HepG2 (cell line): ENCODE measurements around the gene ITGA6. TPM values are rescaled to one million over a fixed set of nuclear protein-coding genes. Genes with fewer than 3 reads are reported as not detected.

ENCODE experiments used
- ATAC-seq: fragments of 200-7000 bp; cut with Tn5 transposase; 3 replicates; pipeline ENCODE4 v1.9.1; 2020; ENCODE audit warnings: mild to moderate bottlenecking, moderate library complexity
- BruUV-seq: library from RNA; stranded (reverse); fragments of 400-500 nt; replicated peaks from 2 replicates; lab custom pipeline; 2021; lab: Mats Ljungman, UMichigan
- CTCF ChIA-PET: fragments of 300-600 bp; formaldehyde crosslinking; extraction: SDS; loops from one replicate; lab custom pipeline; 2021; ENCODE audit warnings: low total read pairs, inconsistent platforms, low intra/inter-chr PET ratio; lab: Yijun Ruan, JAX
- POLR2A ChIA-PET: fragments of 350-600 bp; sonication (Branson Sonifier 250); formaldehyde crosslinking; loops from one replicate; lab custom pipeline; 2020; ENCODE audit warnings: antibody characterized with exemption, inconsistent platforms; lab: Yijun Ruan, JAX
- DNase-seq: peaks from one replicate; pipeline ENCODE4 v3.0.0-alpha.2; 2015; ENCODE audit warnings: low spot score
- FAIRE-seq: peaks from 3 replicates; lab custom pipeline; 2011; peaks lifted over from hg19 to GRCh38; lab: Jason Lieb, UNC
- H2AFZ ChIP-seq: one replicate; pipeline ENCODE4 v1.6.1; 2011; ENCODE audit warnings: low read length, inconsistent platforms
- H3K27ac ChIP-seq: fragments of 300-600 bp; 3 replicates; pipeline ENCODE4 v1.8.0; 2011; ENCODE audit warnings: mixed run types, mild to moderate bottlenecking, mixed read lengths, low read length, inconsistent platforms; ENCODE audit not compliant: insufficient read depth; ENCODE audit errors: extremely low read length
- H3K27me3 ChIP-seq, 2 experiments: fragments of 200-600 bp in 1 of 2; 2 replicates in 1 of 2; 3 replicates in 1 of 2; pipeline versions ENCODE4 v1.6.0 to v1.8.0; 2011; ENCODE audit warnings: low read length in 2 of 2, mild to moderate bottlenecking in 2 of 2, moderate library complexity in 2 of 2, inconsistent platforms in 1 of 2; ENCODE audit not compliant: insufficient read depth in 2 of 2, control insufficient read depth in 1 of 2
- H3K36me3 ChIP-seq, 2 experiments: fragments of 200-600 bp in 1 of 2; replicated peaks in 1 of 2; 2 replicates in 1 of 2; 3 replicates in 1 of 2; pipeline versions ENCODE4 v1.5.1 to v1.8.0; 2011; ENCODE audit warnings: low read length in 2 of 2, inconsistent platforms in 1 of 2; ENCODE audit not compliant: insufficient read depth in 2 of 2, control insufficient read depth in 1 of 2
- H3K4me1 ChIP-seq: 2 replicates; pipeline ENCODE4 v1.5.1; 2012; ENCODE audit warnings: low read length, inconsistent platforms; ENCODE audit not compliant: insufficient read depth
- H3K4me2 ChIP-seq: 2 replicates; pipeline ENCODE4 v1.6.0; 2011; ENCODE audit warnings: low read depth, low read length, inconsistent platforms
- H3K4me3 ChIP-seq, 3 experiments: fragments of 200-600 bp in 1 of 3; sonication (generic), shearing (Covaris generic) in 1 of 3; replicated peaks in 1 of 3; 2 replicates each; pipeline ENCODE4 v1.5.1; 2011 to 2016; ENCODE audit warnings: low read length in 3 of 3, inconsistent platforms in 2 of 3, low read depth in 2 of 3, mild to moderate bottlenecking in 2 of 3, control low read depth in 1 of 3, mixed read lengths in 1 of 3; ENCODE audit not compliant: insufficient read depth in 1 of 3
- H3K79me2 ChIP-seq: one replicate; pipeline ENCODE4 v1.6.1; 2011; ENCODE audit warnings: low read length, inconsistent platforms; ENCODE audit not compliant: insufficient read depth
- H3K9ac ChIP-seq: 2 replicates; pipeline ENCODE4 v1.6.0; 2011; ENCODE audit warnings: mild to moderate bottlenecking, low read depth, low read length, inconsistent platforms; ENCODE audit not compliant: insufficient read depth
- H3K9me3 ChIP-seq: 2 replicates; pipeline ENCODE4 v1.5.1; 2012; ENCODE audit warnings: mild to moderate bottlenecking, low read length
- H4K20me1 ChIP-seq: 2 replicates; pipeline ENCODE4 v1.6.0; 2011; ENCODE audit warnings: inconsistent platforms, mild to moderate bottlenecking, low read length, moderate library complexity; ENCODE audit not compliant: insufficient read depth
- CENPT ChIP-seq: sonication (generic); formaldehyde crosslinking; IDR thresholded peaks from 2 replicates; pipeline ENCODE4 v1.8.0; 2022; ENCODE audit warnings: low read depth, mild to moderate bottlenecking, moderate library complexity, missing genetic modification reagents
- CHD2 ChIP-seq: IDR thresholded peaks from 2 replicates; pipeline ENCODE4 v1.6.1; 2011; ENCODE audit warnings: low read depth, low read length, improper control_type of control experiment
- CSRNP2 ChIP-seq: sonication (generic); formaldehyde crosslinking; conservative IDR thresholded peaks from 2 replicates; pipeline ENCODE4 v1.8.0; 2022; ENCODE audit warnings: low read depth, missing genetic modification reagents
- GMEB2 ChIP-seq: IDR thresholded peaks from 2 replicates; pipeline ENCODE4 v1.6.1; 2016; ENCODE audit warnings: missing biosample characterization, missing genetic modification reagents, low read depth
- HDAC1 ChIP-seq: sonication (generic); formaldehyde crosslinking; IDR thresholded peaks from 2 replicates; pipeline ENCODE4 v1.5.1; 2020; ENCODE audit warnings: mild to moderate bottlenecking, missing genetic modification reagents
- HES4 ChIP-seq: sonication (generic); formaldehyde crosslinking; IDR thresholded peaks from 2 replicates; pipeline ENCODE4 v1.9.0; 2021; ENCODE audit warnings: mild to moderate bottlenecking, missing genetic modification reagents, borderline replicate concordance
- HIVEP1 ChIP-seq: sonication (generic); formaldehyde crosslinking; IDR thresholded peaks from 2 replicates; pipeline ENCODE4 v1.4.0; 2020; ENCODE audit warnings: mild to moderate bottlenecking, missing genetic modification reagents
- KLF6 ChIP-seq: IDR thresholded peaks from 2 replicates; pipeline ENCODE4 v1.8.0; 2016; ENCODE audit warnings: missing biosample characterization, missing genetic modification reagents
- MBNL3 ChIP-seq: fragments of 250-450 bp; sonication (Bioruptor Pico); conservative IDR thresholded peaks from 2 replicates; pipeline ENCODE4 v1.8.0; 2022; ENCODE audit warnings: mild to moderate bottlenecking, inconsistent platforms
- NAIF1 ChIP-seq: sonication (generic); formaldehyde crosslinking; IDR thresholded peaks from 2 replicates; pipeline ENCODE4 v1.5.0; 2020; ENCODE audit warnings: mild to moderate bottlenecking, missing genetic modification reagents, borderline replicate concordance
- ZFP36 ChIP-seq: fragments of 150-350 bp; IDR thresholded peaks from 2 replicates; pipeline ENCODE4 v1.6.1; 2018; ENCODE audit warnings: borderline replicate concordance, low read length, low read depth; ENCODE audit not compliant: partially characterized antibody
- ZKSCAN5 ChIP-seq: sonication (generic); formaldehyde crosslinking; IDR thresholded peaks from 2 replicates; pipeline ENCODE4 v1.5.1; 2020; ENCODE audit warnings: mild to moderate bottlenecking, missing genetic modification reagents
- ZSCAN9 ChIP-seq: IDR thresholded peaks from 2 replicates; pipeline ENCODE4 v1.6.1; 2016; ENCODE audit warnings: borderline replicate concordance
- WGBS: methylation state at CpG from one replicate; pipeline ENCODE4 v1.1.6; 2017; ENCODE audit warnings: low lambda C conversion rate; 5-methylcytosine and 5-hydroxymethylcytosine counted together
- in situ Hi-C: cut with HindIII; loops from 2 replicates; pipeline ENCODE4 v1.10.0; 2017; ENCODE audit warnings: low pct_unique_long_range_greater_than_20kb; ENCODE audit not compliant: extremely low pct_ligation_motif_present
- intact Hi-C: fragments of 100-400 bp; cut with micrococcal nuclease; formaldehyde crosslinking; loops from one replicate; pipeline ENCODE4 v1.10.0; 2022; ENCODE audit not compliant: unreplicated experiment
- polyA plus RNA-seq, 8 experiments: library from polyadenylated mRNA; depleted of rRNA in 3 of 8; stranded (reverse) in 7 of 8; unstranded in 1 of 8; fragments of >200 nt; fragmentation: Illumina TruSeq in 4 of 8; extraction: Trizol in 4 of 8; gene quantifications; 2 replicates each; pipeline versions ENCODE4 v1.2.1 to v1.2.3, GENCODE V29; 2011 to 2016; ENCODE audit warnings: low read depth in 4 of 8, missing spikeins in 1 of 8, mixed read lengths in 1 of 8; ENCODE audit not compliant: insufficient read depth in 1 of 8
- total RNA-seq, 5 experiments: library from RNA; depleted of rRNA; stranded (reverse); fragments of >200 nt; fragmentation: Illumina TruSeq; extraction: Trizol; gene quantifications; 2 replicates each; pipeline ENCODE4 v1.2.3, GENCODE V29; 2016; ENCODE audit warnings: low read depth in 1 of 5

ITGA6 gene
- total and polyA plus RNA-seq, 2 of the 13 experiments (the other 11 are each of a cell fraction or from before 2014, with no cell fraction given): 24.0 to 92.5 TPM

GRCh38 chr2:172405673-172406072, 21.7 kb upstream of the ITGA6 start (continued):
- TF ChIP-seq CSRNP2 (CRISPR knock-in tag) (no peak), NAIF1 (no peak), GMEB2 (CRISPR knock-in tag) (no peak), HDAC1 (CRISPR knock-in tag) (no peak), ZFP36 (no peak), CHD2 (no peak), KLF6 (CRISPR knock-in tag) (no peak), MBNL3 (CRISPR knock-in tag) (no peak)

GRCh38 chr2:172408143-172408766, 19.1 kb upstream of the ITGA6 start:
- H2AFZ ChIP-seq: no peak overlapping the region
- no peaks in the 10 kb centered on the region for H3K36me3 ChIP-seq
- no peaks in the 10 kb centered on the region for H3K9me3 ChIP-seq
- no TSS peak for BruUV-seq
- no peak overlapping the region for H3K4me3 ChIP-seq
- 0% methylated on average over 3 of the region's 4 CpGs for WGBS
- TF ChIP-seq ZSCAN9 (CRISPR knock-in tag) (no peak), CENPT (CRISPR knock-in tag) (no peak), HIVEP1 (CRISPR knock-in tag) (no peak), ZKSCAN5 (CRISPR knock-in tag) (no peak), HES4 (CRISPR knock-in tag) (no peak)
- H3K4me1 ChIP-seq: no peaks in the 10 kb centered on the region
- no peak for FAIRE-seq
- peaks cover 0 to 10% of the 10 kb centered on the region in 2 experiments; a peak in 1 of 5 replicates for H3K27me3 ChIP-seq
- no peak overlapping the region for H3K4me2 ChIP-seq
- DNase-seq: no peak
- intact Hi-C loops (no loop called here), in situ Hi-C loops (no loop called here)
- no peak overlapping the region for H3K27ac ChIP-seq
- no peak for ATAC-seq
- POLR2A ChIA-PET: no interaction called here
- CTCF ChIA-PET: no interaction called here
- H4K20me1 ChIP-seq: no peaks in the 10 kb centered on the region
- no peaks in the 10 kb centered on the region for H3K79me2 ChIP-seq
- H3K9ac ChIP-seq: no peak overlapping the region
